OCI-LY1 (cell line): ENCODE data around the gene KHDRBS2.

Source experiments
- H2AFZ ChIP-seq: fragments of 200-600 bp; sonication (generic), shearing (Covaris generic); 2 replicates; pipeline ENCODE4 v1.6.0; 2014; ENCODE audit warnings: antibody characterized with exemption, mild to moderate bottlenecking, low read length
- H3F3A ChIP-seq: fragments of 200-600 bp; sonication (generic), shearing (Covaris generic); 2 replicates; pipeline ENCODE4 v1.6.0; 2014; ENCODE audit warnings: mild to moderate bottlenecking, antibody characterized with exemption, low read length, moderate library complexity; ENCODE audit not compliant: insufficient read depth
- H3K27ac ChIP-seq: fragments of 200-600 bp; sonication (generic); 2 replicates; pipeline ENCODE4 v1.5.1; 2014; ENCODE audit warnings: low read length, mixed run types, mild to moderate bottlenecking, low read depth; ENCODE audit not compliant: poor library complexity, severe bottlenecking
- H3K27me3 ChIP-seq: fragments of 200-600 bp; sonication (generic); 2 replicates; pipeline ENCODE4 v1.6.0; 2014; ENCODE audit warnings: antibody characterized with exemption, mild to moderate bottlenecking, low read length, moderate library complexity; ENCODE audit not compliant: insufficient read depth
- H3K36me3 ChIP-seq: fragments of 200-600 bp; sonication (generic); 2 replicates; pipeline ENCODE4 v1.6.1; 2014; ENCODE audit warnings: mild to moderate bottlenecking, antibody characterized with exemption, low read length, moderate library complexity, mixed read lengths; ENCODE audit not compliant: insufficient read depth
- H3K4me1 ChIP-seq: fragments of 200-600 bp; sonication (generic); 2 replicates; pipeline ENCODE4 v1.5.1; 2014; ENCODE audit warnings: mild to moderate bottlenecking, low read length, moderate library complexity; ENCODE audit not compliant: insufficient read depth, severe bottlenecking
- H3K4me2 ChIP-seq: fragments of 200-600 bp; sonication (generic), shearing (Covaris generic); 2 replicates; pipeline ENCODE4 v1.6.1; 2014; ENCODE audit warnings: low read length
- H3K4me3 ChIP-seq: fragments of 200-600 bp; sonication (generic); 2 replicates; pipeline ENCODE4 v1.5.1; 2014; ENCODE audit warnings: low read length, low read depth, mild to moderate bottlenecking, mixed read lengths; ENCODE audit not compliant: poor library complexity, severe bottlenecking
- H3K79me2 ChIP-seq: fragments of 200-600 bp; shearing (Covaris generic); 2 replicates; pipeline ENCODE4 v1.6.1; 2016; ENCODE audit warnings: mixed run types, low read length, mixed read lengths; ENCODE audit not compliant: insufficient read depth
- H3K9ac ChIP-seq: fragments of 200-600 bp; sonication (generic), shearing (Covaris generic); 2 replicates; pipeline ENCODE4 v1.6.1; 2014; ENCODE audit warnings: mild to moderate bottlenecking, low read length, mixed read lengths
- H3K9me2 ChIP-seq: fragments of 200-600 bp; sonication (generic), shearing (Covaris generic); 2 replicates; pipeline ENCODE4 v1.6.1; 2014; ENCODE audit warnings: low read depth, mild to moderate bottlenecking, low read length, mixed read lengths
- H3K9me3 ChIP-seq: fragments of 200-600 bp; shearing (Covaris generic); 2 replicates; pipeline ENCODE4 v1.6.1; 2014; ENCODE audit warnings: low read length, mixed read lengths
- H4K20me1 ChIP-seq: fragments of 200-600 bp; sonication (generic), shearing (Covaris generic); 2 replicates; pipeline ENCODE4 v1.6.0; 2016; ENCODE audit warnings: mild to moderate bottlenecking, low read length; ENCODE audit not compliant: insufficient read depth
- EZH2 ChIP-seq: fragments of 200-600 bp; sonication (generic), shearing (Covaris generic); IDR thresholded peaks from 2 replicates; pipeline ENCODE4 v1.8.0; 2017; ENCODE audit warnings: borderline replicate concordance, mixed run types, mild to moderate bottlenecking, antibody characterized with exemption, low read length, moderate library complexity, mixed read lengths
- TF ChIP-seq, protein P1 (sequence below): fragments of 200-600 bp; sonication (generic), shearing (Covaris generic); IDR thresholded peaks from 2 replicates; pipeline ENCODE4 v1.5.1; 2017; ENCODE audit warnings: mild to moderate bottlenecking, antibody characterized with exemption, low read length, moderate library complexity, mixed read lengths

KHDRBS2 gene

GRCh38 chr6:62045502-62045901, 240.5 kb downstream of the KHDRBS2 start:
- TF ChIP-seq, protein P1, sequence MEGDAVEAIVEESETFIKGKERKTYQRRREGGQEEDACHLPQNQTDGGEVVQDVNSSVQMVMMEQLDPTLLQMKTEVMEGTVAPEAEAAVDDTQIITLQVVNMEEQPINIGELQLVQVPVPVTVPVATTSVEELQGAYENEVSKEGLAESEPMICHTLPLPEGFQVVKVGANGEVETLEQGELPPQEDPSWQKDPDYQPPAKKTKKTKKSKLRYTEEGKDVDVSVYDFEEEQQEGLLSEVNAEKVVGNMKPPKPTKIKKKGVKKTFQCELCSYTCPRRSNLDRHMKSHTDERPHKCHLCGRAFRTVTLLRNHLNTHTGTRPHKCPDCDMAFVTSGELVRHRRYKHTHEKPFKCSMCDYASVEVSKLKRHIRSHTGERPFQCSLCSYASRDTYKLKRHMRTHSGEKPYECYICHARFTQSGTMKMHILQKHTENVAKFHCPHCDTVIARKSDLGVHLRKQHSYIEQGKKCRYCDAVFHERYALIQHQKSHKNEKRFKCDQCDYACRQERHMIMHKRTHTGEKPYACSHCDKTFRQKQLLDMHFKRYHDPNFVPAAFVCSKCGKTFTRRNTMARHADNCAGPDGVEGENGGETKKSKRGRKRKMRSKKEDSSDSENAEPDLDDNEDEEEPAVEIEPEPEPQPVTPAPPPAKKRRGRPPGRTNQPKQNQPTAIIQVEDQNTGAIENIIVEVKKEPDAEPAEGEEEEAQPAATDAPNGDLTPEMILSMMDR: no peak
- no peak for TF ChIP-seq EZH2
- no peaks in the 10 kb centered on the region for H3F3A ChIP-seq
- H3K36me3 ChIP-seq: no peaks in the 10 kb centered on the region
- H3K4me2 ChIP-seq: no peak overlapping the region
- H3K9me3 ChIP-seq: no peaks in the 10 kb centered on the region
- no peak overlapping the region for H3K4me3 ChIP-seq
- H3K27me3 ChIP-seq: no peaks in the 10 kb centered on the region
- H3K9me2 ChIP-seq: no peaks in the 10 kb centered on the region
- H3K4me1 ChIP-seq: no peaks in the 10 kb centered on the region
- no peak overlapping the region for H3K9ac ChIP-seq
- no peak overlapping the region for H3K27ac ChIP-seq
- H3K79me2 ChIP-seq: no peaks in the 10 kb centered on the region
- no peaks in the 10 kb centered on the region for H4K20me1 ChIP-seq
- H2AFZ ChIP-seq: no peak overlapping the region

GRCh38 chr6:62043084-62043483, 242.9 kb downstream of the KHDRBS2 start:
- Histone ChIP-seq H4K20me1 (no peaks in the 10 kb centered on the region), H3K9ac (no peak overlapping the region), H3K4me2 (no peak overlapping the region), H2AFZ (no peak overlapping the region), H3K79me2 (no peaks in the 10 kb centered on the region), H3F3A (no peaks in the 10 kb centered on the region), H3K9me2 (no peaks in the 10 kb centered on the region), H3K36me3 (no peaks in the 10 kb centered on the region), H3K9me3 (no peaks in the 10 kb centered on the region), H3K4me1 (no peaks in the 10 kb centered on the region), H3K27me3 (no peaks in the 10 kb centered on the region), H3K27ac (no peak overlapping the region), H3K4me3 (no peak overlapping the region)
- TF ChIP-seq, protein P1: no peak
- no peak for TF ChIP-seq EZH2

DNA sequence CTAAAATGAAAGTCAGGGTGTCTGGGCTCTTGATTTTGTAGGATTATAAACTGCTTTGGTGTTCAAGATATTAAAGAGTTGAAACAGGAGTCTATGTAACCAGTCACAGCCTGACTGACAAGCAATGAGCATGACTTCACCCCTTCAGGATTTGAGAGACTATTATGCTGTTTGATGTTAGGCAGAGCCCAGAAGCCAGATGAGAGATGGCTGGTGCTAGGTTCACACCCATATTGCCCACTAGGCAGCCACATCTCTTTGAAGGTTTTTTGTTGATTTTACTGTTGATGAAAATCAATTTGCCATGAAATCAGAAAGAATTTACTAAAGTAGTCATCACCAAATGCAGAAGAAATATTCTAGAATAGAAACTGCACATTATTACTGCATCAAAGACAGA, 243.6 kb downstream of the KHDRBS2 start:
- TF ChIP-seq EZH2: no peak
- TF ChIP-seq, protein P1: no peak
- Histone ChIP-seq H4K20me1 (no peaks in the 10 kb centered on the region), H3K9me3 (no peaks in the 10 kb centered on the region), H2AFZ (no peak overlapping the region), H3K36me3 (no peaks in the 10 kb centered on the region), H3K27ac (no peak overlapping the region), H3K9ac (no peak overlapping the region), H3K4me2 (no peak overlapping the region), H3K4me1 (no peaks in the 10 kb centered on the region), H3K79me2 (no peaks in the 10 kb centered on the region), H3K4me3 (no peak overlapping the region), H3K27me3 (no peaks in the 10 kb centered on the region), H3F3A (no peaks in the 10 kb centered on the region), H3K9me2 (no peaks in the 10 kb centered on the region)
